Measurements from ENCODE around the gene GRIK4. TPM values are rescaled to one million over a fixed set of nuclear protein-coding genes. Genes with fewer than 3 reads are reported as not detected.

GRIK4 gene
- total and polyA plus RNA-seq, 2 donors from 2014 or later: 0.25 TPM; not detected in 1

- no peak for DNase-seq
- Histone ChIP-seq H3K9ac (ENCODE audit: low read length in 3 of 3) (no peak overlapping the region), H3K9me3 (ENCODE audit: control insufficient read depth in 2 of 3, insufficient read depth in 1 of 3, low read length in 3 of 3) (no peaks in the 10 kb centered on the region), H3K27ac (ENCODE audit: low read depth in 2 of 2, low read length in 2 of 2) (no peak overlapping the region), H3K36me3 (ENCODE audit: control insufficient read depth in 2 of 3, insufficient read depth in 3 of 3, low read length in 3 of 3) (no peaks in the 10 kb centered on the region), H3K4me3 (ENCODE audit: low read length in 3 of 3) (no peak overlapping the region), H3K4me1 (ENCODE audit: control insufficient read depth in 2 of 3, insufficient read depth in 2 of 3, low read depth in 1 of 3, low read length in 3 of 3) (peaks cover 5 to 11% (median 11%) of the 10 kb centered on the region in 3 donors), H3K27me3 (ENCODE audit: control insufficient read depth, insufficient read depth, low read length) (no peaks in the 10 kb centered on the region)
- TF ChIP-seq CTCF (IDR thresholded peaks at IDR 0.05; ENCODE audit: borderline replicate concordance, extremely low read depth, insufficient read depth): no peak
- intact Hi-C loops (cut with DNase I): no loop called here
- no peak for FAIRE-seq
Measured at GRCh38 chr11:120548682-120549209, 37.2 kb downstream of the GRIK4 start.

GRCh38 chr11:120549346-120549745 lies 37.8 kb downstream of the GRIK4 start:
- TF ChIP-seq CTCF (IDR thresholded peaks at IDR 0.05; ENCODE audit: borderline replicate concordance, extremely low read depth, insufficient read depth): no peak
- Histone ChIP-seq H3K9me3 (ENCODE audit: control insufficient read depth in 2 of 3, insufficient read depth in 1 of 3, low read length in 3 of 3) (no peaks in the 10 kb centered on the region), H3K4me3 (ENCODE audit: low read length in 3 of 3) (no peak overlapping the region), H3K4me1 (ENCODE audit: control insufficient read depth in 2 of 3, insufficient read depth in 2 of 3, low read depth in 1 of 3, low read length in 3 of 3) (peaks cover 5 to 11% (median 11%) of the 10 kb centered on the region in 3 donors), H3K36me3 (ENCODE audit: control insufficient read depth in 2 of 3, insufficient read depth in 3 of 3, low read length in 3 of 3) (no peaks in the 10 kb centered on the region), H3K27me3 (ENCODE audit: control insufficient read depth, insufficient read depth, low read length) (no peaks in the 10 kb centered on the region), H3K9ac (ENCODE audit: low read length in 3 of 3) (no peak overlapping the region), H3K27ac (ENCODE audit: low read depth in 2 of 2, low read length in 2 of 2) (no peak overlapping the region)
- DNase-seq (no peak), FAIRE-seq (no peak)
- intact Hi-C loops (cut with DNase I): no loop called here

GRCh38 chr11:120550007-120550406 lies 38.5 kb downstream of the GRIK4 start:
- intact Hi-C loops (cut with DNase I): no loop called here
- DNase-seq (no peak), FAIRE-seq (no peak)
- Histone ChIP-seq H3K36me3 (ENCODE audit: control insufficient read depth in 2 of 3, insufficient read depth in 3 of 3, low read length in 3 of 3) (no peaks in the 10 kb centered on the region), H3K27me3 (ENCODE audit: control insufficient read depth, insufficient read depth, low read length) (no peaks in the 10 kb centered on the region), H3K4me1 (ENCODE audit: control insufficient read depth in 2 of 3, insufficient read depth in 2 of 3, low read depth in 1 of 3, low read length in 3 of 3) (peaks cover 5 to 11% (median 11%) of the 10 kb centered on the region in 3 donors), H3K9me3 (ENCODE audit: control insufficient read depth in 2 of 3, insufficient read depth in 1 of 3, low read length in 3 of 3) (no peaks in the 10 kb centered on the region), H3K4me3 (ENCODE audit: low read length in 3 of 3) (no peak overlapping the region), H3K9ac (ENCODE audit: low read length in 3 of 3) (no peak overlapping the region), H3K27ac (ENCODE audit: low read depth in 2 of 2, low read length in 2 of 2) (no peak overlapping the region)
- TF ChIP-seq CTCF (IDR thresholded peaks at IDR 0.05; ENCODE audit: borderline replicate concordance, extremely low read depth, insufficient read depth): no peak

GRCh38 chr11:120551191-120551590 lies 39.6 kb downstream of the GRIK4 start:
- Histone ChIP-seq H3K9me3 (ENCODE audit: control insufficient read depth in 2 of 3, insufficient read depth in 1 of 3, low read length in 3 of 3) (no peaks in the 10 kb centered on the region), H3K36me3 (ENCODE audit: control insufficient read depth in 2 of 3, insufficient read depth in 3 of 3, low read length in 3 of 3) (no peaks in the 10 kb centered on the region), H3K4me1 (ENCODE audit: control insufficient read depth in 2 of 3, insufficient read depth in 2 of 3, low read depth in 1 of 3, low read length in 3 of 3) (peaks cover 5 to 11% (median 11%) of the 10 kb centered on the region in 3 donors), H3K4me3 (ENCODE audit: low read length in 3 of 3) (no peak overlapping the region), H3K27ac (ENCODE audit: low read depth in 2 of 2, low read length in 2 of 2) (no peak overlapping the region), H3K27me3 (ENCODE audit: control insufficient read depth, insufficient read depth, low read length) (no peaks in the 10 kb centered on the region), H3K9ac (ENCODE audit: low read length in 3 of 3) (no peak overlapping the region)
- no peak for FAIRE-seq
- intact Hi-C loops (cut with DNase I): no loop called here
- no peak for TF ChIP-seq CTCF (IDR thresholded peaks at IDR 0.05; ENCODE audit: borderline replicate concordance, extremely low read depth, insufficient read depth)
- no peak for DNase-seq

Measured in kidney (tissue), 14 donors.